Esophagus muscularis mucosa (tissue), 4 donors: ENCODE results near the gene RGS12. TPM values are rescaled to one million over a fixed set of nuclear protein-coding genes. Genes with fewer than 3 reads are reported as not detected.

Source experiments
- DNase-seq: peaks from one replicate; pipeline ENCODE4 v3.0.0-alpha.2; 2017; ENCODE audit errors: extremely low spot score
- H3K27ac ChIP-seq, 4 donors: fragments of 200-600 bp; sonication (generic); replicated peaks in 1 of 4; 1 replicate in 3 of 4; 2 replicates in 1 of 4; pipeline ENCODE4 v1.5.1; 2016 to 2019; ENCODE audit warnings: mild to moderate bottlenecking in 1 of 4
- H3K27me3 ChIP-seq, 4 donors: fragments of 200-600 bp; sonication (generic); one replicate each; pipeline versions ENCODE4 v1.5.1 to v1.6.0; 2016 to 2019
- H3K36me3 ChIP-seq, 4 donors: fragments of 200-600 bp; sonication (generic); one replicate each; pipeline ENCODE4 v1.5.1; 2016 to 2019
- H3K4me1 ChIP-seq, 4 donors: fragments of 200-600 bp; sonication (generic); one replicate each; pipeline ENCODE4 v1.5.1; 2016 to 2019
- H3K4me3 ChIP-seq, 4 donors: fragments of 200-600 bp; sonication (generic); 1 replicate in 2 of 4; 2 replicates in 2 of 4; pipeline ENCODE4 v1.5.1; 2016 to 2019; ENCODE audit warnings: mild to moderate bottlenecking in 4 of 4, moderate library complexity in 1 of 4
- H3K9me3 ChIP-seq, 4 donors: fragments of 200-600 bp; sonication (generic); 1 replicate in 3 of 4; 2 replicates in 1 of 4; pipeline ENCODE4 v1.5.1; 2016 to 2019
- CTCF ChIP-seq, 3 experiments: fragments of 200-600 bp in 2 of 3; fragments of 450-650 bp in 1 of 3; sonication (generic) in 2 of 3; IDR thresholded peaks; one replicate each; pipeline ENCODE4 v1.5.1; 2017 to 2019; ENCODE audit warnings: antibody characterized with exemption in 3 of 3, mild to moderate bottlenecking in 2 of 3, moderate library complexity in 1 of 3
- EP300 ChIP-seq: sonication (generic); formaldehyde crosslinking; IDR thresholded peaks from one replicate; pipeline ENCODE4 v1.6.1; 2017; ENCODE audit warnings: antibody characterized with exemption
- POLR2A ChIP-seq: fragments of 450-650 bp; IDR thresholded peaks from one replicate; pipeline ENCODE4 v1.6.1; 2017; ENCODE audit warnings: antibody characterized with exemption, moderate library complexity, mild to moderate bottlenecking, low read depth
- POLR2AphosphoS5 ChIP-seq, 2 donors: sonication (generic); formaldehyde crosslinking; IDR thresholded peaks; one replicate each; pipeline ENCODE4 v1.6.1; 2017; ENCODE audit warnings: antibody characterized with exemption in 2 of 2
- WGBS: methylation state at CpG from one replicate; pipeline ENCODE4 v1.1.5; 2018; 5-methylcytosine and 5-hydroxymethylcytosine counted together
- intact Hi-C: fragments of 100-400 bp; cut with DNase I; formaldehyde crosslinking; loops from one replicate; pipeline ENCODE4 v1.15.1; 2023
- total RNA-seq, 4 donors: library from RNA; depleted of rRNA; stranded (reverse); fragments of >200 nt; gene quantifications; one replicate each; pipeline versions ENCODE4 v1.1.0 to v1.2.1, GENCODE V29; 2016

RGS12 gene
- total RNA-seq, 4 donors from 2014 or later = 16.2 to 23.0 (median 19.2) TPM

- Histone ChIP-seq H3K9me3 (no peaks in the 10 kb centered on the region), H3K27me3 (no peaks in the 10 kb centered on the region), H3K27ac (no peak overlapping the region), H3K4me3 (no peak overlapping the region), H3K4me1 (peaks cover 0 to 1% (median 0%) of the 10 kb centered on the region in 4 donors), H3K36me3 (peaks cover 0 to 15% (median 4%) of the 10 kb centered on the region in 4 donors)
- intact Hi-C loops = no loop called here
- WGBS = 93% methylated on average over 9 of the region's 14 CpGs
- no peak for TF ChIP-seq POLR2AphosphoS5 (IDR thresholded peaks at IDR 0.05)
- no peak for TF ChIP-seq CTCF (IDR thresholded peaks at IDR 0.05)
- TF ChIP-seq EP300 = no peak
- no peak for TF ChIP-seq POLR2A
- no peak for DNase-seq
Measured at GRCh38 chr4:3248178-3248480, 44.7 kb upstream of the RGS12 start.

- Histone ChIP-seq H3K27ac (no peak within 1 kb of the TSS), H3K9me3 (no peaks in the 10 kb centered on the region), H3K36me3 (peaks cover 0 to 10% (median 4%) of the 10 kb centered on the region in 4 donors), H3K4me1 (no peaks in the 10 kb centered on the region), H3K27me3 (no peaks in the 10 kb centered on the region), H3K4me3 (no peak within 1 kb of the TSS)
- WGBS = 86% methylated on average over 51 of the region's 72 CpGs
- DNase-seq = no peak
- intact Hi-C loops = no loop called here
- TF ChIP-seq EP300 (no peak), CTCF (IDR thresholded peaks at IDR 0.05) (no peak), POLR2A (no peak), POLR2AphosphoS5 (IDR thresholded peaks at IDR 0.05) (no peak)
Measured at GRCh38 chr4:3248811-3249661, 43.8 kb upstream of the RGS12 start, which contains the start of gene MSANTD1. MSANTD1 (plus strand) TSS chr4:3249159; CDS start chr4:3249223, 64 bp downstream.

GRCh38 chr4:3249711-3250437, 42.9 kb upstream of the RGS12 start:
- DNase-seq = no peak
- H3K9me3 ChIP-seq = no peaks in the 10 kb centered on the region
- TF ChIP-seq POLR2A (no peak), POLR2AphosphoS5 (IDR thresholded peaks at IDR 0.05) (no peak), CTCF (IDR thresholded peaks at IDR 0.05) (no peak), EP300 (no peak)

GRCh38 chr4:3250438-3250955, 42.3 kb upstream of the RGS12 start:
- WGBS = 85% methylated on average over 12 of the region's 14 CpGs
- no peak overlapping the region for H3K4me3 ChIP-seq
- no peak for DNase-seq
- TF ChIP-seq EP300 (no peak), POLR2AphosphoS5 (IDR thresholded peaks at IDR 0.05) (no peak), CTCF (IDR thresholded peaks at IDR 0.05) (no peak), POLR2A (no peak)
- no peak overlapping the region for H3K27ac ChIP-seq
- no peaks in the 10 kb centered on the region for H3K27me3 ChIP-seq
- no peaks in the 10 kb centered on the region for H3K4me1 ChIP-seq
- peaks cover 0 to 7% (median 2%) of the 10 kb centered on the region in 4 donors for H3K36me3 ChIP-seq
- intact Hi-C loops = no loop called here
- H3K9me3 ChIP-seq = no peaks in the 10 kb centered on the region

More at GRCh38 chr4:3249711-3250437, 42.9 kb upstream of the RGS12 start:
- peaks cover 0 to 7% (median 2%) of the 10 kb centered on the region in 4 donors for H3K36me3 ChIP-seq
- WGBS = 95% methylated on average over 11 of the region's 20 CpGs
- no peak overlapping the region for H3K27ac ChIP-seq
- no peaks in the 10 kb centered on the region for H3K27me3 ChIP-seq
- H3K4me1 ChIP-seq = no peaks in the 10 kb centered on the region
- no peak overlapping the region for H3K4me3 ChIP-seq
- intact Hi-C loops = no loop called here
